ENCODE data around the gene ARHGAP22.

- TF ChIP-seq CTCF (IDR thresholded peaks at IDR 0.05) (no peak), POLR2AphosphoS5 (IDR thresholded peaks at IDR 0.05; ENCODE audit: low read depth, low read length) (no peak)
Measured at GRCh38 chr10:48639632-48640031, 34.8 kb upstream of the ARHGAP22 start.
